ENCODE data around the gene SLC30A10. TPM values are rescaled to one million over a fixed set of nuclear protein-coding genes. Genes with fewer than 3 reads are reported as not detected.

The SLC30A10 gene
- total RNA-seq, 1 donor from 2014 or later = not detected

GRCh38 chr1:219963432-219963831 lies 35.1 kb upstream of the SLC30A10 start:
- Mint-ChIP-seq H3K4me1 (ENCODE audit: unreplicated experiment) (peaks cover 12% of the 10 kb centered on the region), H3K36me3 (ENCODE audit: low read depth, unreplicated experiment) (peaks cover 8% of the 10 kb centered on the region), H3K4me3 (ENCODE audit: unreplicated experiment) (no peak overlapping the region), H3K27me3 (ENCODE audit: unreplicated experiment) (peaks cover 3% of the 10 kb centered on the region), H3K27ac (ENCODE audit: unreplicated experiment) (no peak overlapping the region), H3K9me3 (ENCODE audit: unreplicated experiment) (no peaks in the 10 kb centered on the region)
- DNase-seq (ENCODE audit: low spot score) = no peak
- TF ChIP-seq CTCF (IDR thresholded peaks at IDR 0.05; ENCODE audit: unreplicated experiment) = no peak

DNA sequence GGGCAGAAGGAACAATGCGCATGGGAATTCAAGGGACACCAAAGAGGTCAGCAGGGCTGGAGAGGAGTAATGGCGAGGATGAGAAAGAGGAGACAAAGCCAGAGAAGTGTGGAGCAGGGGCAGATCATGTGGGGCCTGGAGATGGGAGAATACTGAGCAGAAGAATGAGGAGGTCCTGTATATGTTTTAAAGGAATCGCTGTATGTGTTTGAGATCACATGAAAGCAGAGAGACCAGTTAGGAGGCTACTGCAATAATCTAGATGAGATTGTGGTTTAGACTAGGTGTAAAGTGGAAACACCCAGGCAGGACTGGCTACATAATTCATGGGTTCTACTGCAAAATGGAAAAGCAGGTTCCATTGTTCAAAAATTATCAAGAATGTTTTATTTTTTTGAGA lies 33.3 kb upstream of the SLC30A10 start:
- no peaks in the 10 kb centered on the region for H3K9me3 Mint-ChIP-seq (ENCODE audit: unreplicated experiment)
- H3K27ac Mint-ChIP-seq (ENCODE audit: unreplicated experiment) = no peak overlapping the region
- H3K4me1 Mint-ChIP-seq (ENCODE audit: unreplicated experiment) = no peaks in the 10 kb centered on the region
- peaks cover 3% of the 10 kb centered on the region for H3K27me3 Mint-ChIP-seq (ENCODE audit: unreplicated experiment)
- H3K4me3 Mint-ChIP-seq (ENCODE audit: unreplicated experiment) = no peak overlapping the region
- TF ChIP-seq CTCF (IDR thresholded peaks at IDR 0.05; ENCODE audit: unreplicated experiment) = no peak
- no peak for DNase-seq (ENCODE audit: low spot score)
- H3K36me3 Mint-ChIP-seq (ENCODE audit: low read depth, unreplicated experiment) = no peaks in the 10 kb centered on the region

DNA sequence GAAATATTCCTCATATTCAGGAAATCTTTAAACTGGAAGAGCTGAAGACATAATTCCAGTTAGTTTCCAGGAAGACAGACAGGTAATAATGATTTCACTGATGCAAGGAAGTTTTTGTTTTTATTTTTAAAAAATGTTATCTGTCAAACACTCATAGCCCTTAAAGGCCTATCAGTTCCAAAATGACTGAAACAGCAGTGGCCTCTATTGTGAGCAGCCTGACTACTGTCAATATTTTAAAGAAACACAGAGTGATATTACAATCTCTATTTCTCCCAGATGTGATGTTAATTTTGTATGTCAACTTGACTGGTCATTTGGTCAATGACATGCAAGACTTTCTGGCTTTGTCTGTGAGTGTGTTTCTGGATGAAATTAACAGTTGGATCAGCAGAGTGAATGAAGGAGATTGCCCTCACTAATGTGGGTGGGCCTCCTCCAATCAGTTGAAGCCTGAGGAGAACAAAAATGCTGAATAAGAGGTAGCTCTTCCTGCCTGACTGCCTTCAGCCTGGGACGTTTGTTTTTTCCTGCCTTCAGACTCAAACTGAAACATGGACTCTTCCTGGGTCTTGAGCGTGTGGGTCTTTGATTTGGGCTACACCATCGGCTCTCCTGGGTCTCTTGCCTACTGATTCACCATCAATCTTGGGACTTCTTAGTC lies 31.3 kb upstream of the SLC30A10 start:
- Mint-ChIP-seq H3K27me3 (ENCODE audit: unreplicated experiment) (peaks cover 5% of the 10 kb centered on the region), H3K9me3 (ENCODE audit: unreplicated experiment) (no peaks in the 10 kb centered on the region), H3K4me3 (ENCODE audit: unreplicated experiment) (no peak overlapping the region), H3K36me3 (ENCODE audit: low read depth, unreplicated experiment) (no peaks in the 10 kb centered on the region), H3K4me1 (ENCODE audit: unreplicated experiment) (no peaks in the 10 kb centered on the region), H3K27ac (ENCODE audit: unreplicated experiment) (no peak overlapping the region)
- no peak for DNase-seq (ENCODE audit: low spot score)
- no peak for TF ChIP-seq CTCF (IDR thresholded peaks at IDR 0.05; ENCODE audit: unreplicated experiment)

GRCh38 chr1:219958875-219959417 lies 30.6 kb upstream of the SLC30A10 start:
- no peaks in the 10 kb centered on the region for H3K9me3 Mint-ChIP-seq (ENCODE audit: unreplicated experiment)
- no peak for TF ChIP-seq CTCF (IDR thresholded peaks at IDR 0.05; ENCODE audit: unreplicated experiment)
- H3K36me3 Mint-ChIP-seq (ENCODE audit: low read depth, unreplicated experiment) = no peaks in the 10 kb centered on the region

DNA sequence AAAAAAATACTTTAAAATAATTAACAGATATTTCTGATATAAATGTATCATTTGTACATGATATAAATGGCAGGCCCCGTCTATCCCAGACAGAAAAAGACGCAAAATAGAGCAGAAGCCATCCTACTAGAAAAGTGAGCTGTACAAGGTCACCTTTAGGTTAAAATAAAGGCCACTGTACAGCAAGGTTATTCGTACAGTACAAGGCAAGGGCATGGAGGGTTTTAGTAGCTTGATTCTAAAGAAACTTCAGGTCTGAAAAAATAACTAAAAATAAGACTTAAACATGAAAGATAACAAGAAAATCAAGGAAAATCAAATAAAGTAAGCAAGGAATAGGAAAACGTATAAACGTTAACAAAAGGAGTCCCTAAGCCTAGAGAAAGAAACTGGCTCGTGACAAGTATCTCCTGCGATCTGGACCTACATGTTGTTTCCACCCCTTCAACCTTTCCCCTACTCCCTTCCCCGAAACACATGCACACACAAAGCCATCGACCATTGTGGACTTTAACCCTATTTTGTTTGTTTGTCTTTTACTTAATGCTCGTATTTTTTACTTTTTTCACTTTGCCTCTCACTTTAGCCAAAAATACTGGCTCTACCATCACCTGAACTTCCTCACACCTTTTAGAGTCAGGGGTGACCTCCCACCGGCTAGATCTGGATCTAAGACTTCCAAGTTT lies 26.5 kb upstream of the SLC30A10 start:
- no peak overlapping the region for H3K27ac Mint-ChIP-seq (ENCODE audit: unreplicated experiment)
- H3K36me3 Mint-ChIP-seq (ENCODE audit: low read depth, unreplicated experiment) = no peaks in the 10 kb centered on the region
- H3K9me3 Mint-ChIP-seq (ENCODE audit: unreplicated experiment) = no peaks in the 10 kb centered on the region
- no peak for DNase-seq (ENCODE audit: low spot score)
- H3K27me3 Mint-ChIP-seq (ENCODE audit: unreplicated experiment) = peaks cover 3% of the 10 kb centered on the region
- H3K4me1 Mint-ChIP-seq (ENCODE audit: unreplicated experiment) = no peaks in the 10 kb centered on the region
- TF ChIP-seq CTCF (IDR thresholded peaks at IDR 0.05; ENCODE audit: unreplicated experiment) = no peak
- no peak overlapping the region for H3K4me3 Mint-ChIP-seq (ENCODE audit: unreplicated experiment)

More at GRCh38 chr1:219958875-219959417, 30.6 kb upstream of the SLC30A10 start:
- no peak for DNase-seq (ENCODE audit: low spot score)
- no peaks in the 10 kb centered on the region for H3K4me1 Mint-ChIP-seq (ENCODE audit: unreplicated experiment)
- H3K4me3 Mint-ChIP-seq (ENCODE audit: unreplicated experiment) = no peak overlapping the region
- H3K27me3 Mint-ChIP-seq (ENCODE audit: unreplicated experiment) = peaks cover 3% of the 10 kb centered on the region
- no peak overlapping the region for H3K27ac Mint-ChIP-seq (ENCODE audit: unreplicated experiment)

Data from endothelial cell (in vitro differentiated cells).